Central memory CD4-positive, alpha-beta T cell (primary cell): ENCODE results near the gene PRAC1.
"Not testable (repeated sequence)": the region's sequence is repeated elsewhere in the genome, so short reads cannot be mapped to it uniquely, and the experiment has no call there.

ENCODE experiments used
- DNase-seq: peaks from one replicate; pipeline ENCODE4 v3.0.0; 2022

PRAC1 gene

DNA sequence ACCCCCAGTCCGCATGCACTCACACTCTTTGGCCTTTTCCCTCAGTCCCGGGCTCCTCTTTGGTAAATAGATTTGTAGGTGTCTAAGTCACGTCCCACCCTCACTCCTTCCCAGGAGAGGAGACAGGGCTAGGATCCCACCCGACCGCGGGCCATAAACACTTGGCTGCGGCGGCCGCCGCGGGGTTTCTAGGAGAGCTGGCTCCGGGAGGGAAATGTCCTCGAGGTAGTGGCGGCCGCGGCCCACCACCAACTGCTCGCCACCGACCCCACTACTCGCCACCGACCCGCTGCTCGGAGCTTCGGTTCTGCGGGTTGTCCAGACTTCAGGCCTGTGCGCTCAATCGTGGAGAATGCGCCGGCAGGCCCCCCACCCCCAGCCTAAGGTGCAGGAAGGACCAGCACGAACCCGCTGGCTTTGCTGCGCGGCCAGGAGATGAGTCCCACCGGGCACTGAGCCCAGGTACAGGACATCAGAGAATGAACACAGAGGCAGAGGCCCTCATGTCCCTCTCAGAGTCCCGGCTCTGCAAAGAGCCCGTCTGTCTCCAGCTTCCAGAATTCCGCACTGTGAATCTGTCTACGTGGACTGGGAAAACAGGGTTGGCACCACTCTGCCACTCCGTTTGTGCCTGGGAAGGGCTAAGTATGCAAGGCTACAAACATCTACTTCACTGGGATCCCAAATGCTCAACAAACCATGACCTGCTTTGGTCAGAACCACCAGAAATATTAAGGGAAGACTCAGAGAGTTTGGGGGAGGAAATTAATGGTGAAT lies 3.2 kb upstream of the PRAC1 start:
- DNase-seq: no peak

- no peak for DNase-seq
Observed at GRCh38 chr17:48725004-48725287, 2.6 kb upstream of the PRAC1 start.

DNA sequence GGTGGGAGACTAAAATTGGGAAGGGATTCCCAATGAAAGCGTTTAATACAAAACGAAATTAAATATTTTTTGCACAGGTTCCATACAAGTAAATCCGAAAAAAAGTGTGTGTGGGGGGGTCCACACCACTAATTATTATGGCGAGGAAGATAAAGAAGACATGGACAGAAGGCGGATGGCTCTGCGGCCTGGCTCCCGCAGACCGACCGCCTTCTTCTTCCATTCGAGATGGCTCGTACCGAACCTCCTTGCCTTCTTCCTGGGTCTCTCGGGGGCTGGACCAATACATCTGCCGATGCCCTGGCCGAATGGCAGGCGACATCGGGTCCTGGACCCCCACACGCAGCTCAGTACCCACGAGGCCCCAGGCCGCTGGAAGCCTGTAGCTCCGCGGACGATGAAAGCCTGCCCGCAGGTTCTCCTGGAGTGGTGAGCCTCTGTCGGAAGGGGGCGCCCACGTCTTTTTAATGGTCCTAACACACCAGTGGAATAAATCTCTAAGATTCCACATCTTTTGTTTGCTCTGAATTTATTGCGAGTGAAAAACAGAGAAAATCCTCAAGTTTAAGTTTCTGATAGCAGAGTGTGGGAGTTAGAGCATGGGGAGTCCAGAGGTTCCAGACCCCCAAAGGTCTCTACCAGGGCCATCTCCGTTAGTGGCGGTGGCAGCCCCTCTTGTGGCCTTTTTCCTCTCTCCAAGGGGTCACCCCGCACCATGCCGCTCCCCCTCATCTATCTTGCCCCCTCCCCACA lies 2.1 kb upstream of the PRAC1 start:
- DNase-seq: peak; percentile 65

- DNase-seq: no peak
Observed at GRCh38 chr17:48723423-48724250, 1.3 kb upstream of the PRAC1 start.

DNA sequence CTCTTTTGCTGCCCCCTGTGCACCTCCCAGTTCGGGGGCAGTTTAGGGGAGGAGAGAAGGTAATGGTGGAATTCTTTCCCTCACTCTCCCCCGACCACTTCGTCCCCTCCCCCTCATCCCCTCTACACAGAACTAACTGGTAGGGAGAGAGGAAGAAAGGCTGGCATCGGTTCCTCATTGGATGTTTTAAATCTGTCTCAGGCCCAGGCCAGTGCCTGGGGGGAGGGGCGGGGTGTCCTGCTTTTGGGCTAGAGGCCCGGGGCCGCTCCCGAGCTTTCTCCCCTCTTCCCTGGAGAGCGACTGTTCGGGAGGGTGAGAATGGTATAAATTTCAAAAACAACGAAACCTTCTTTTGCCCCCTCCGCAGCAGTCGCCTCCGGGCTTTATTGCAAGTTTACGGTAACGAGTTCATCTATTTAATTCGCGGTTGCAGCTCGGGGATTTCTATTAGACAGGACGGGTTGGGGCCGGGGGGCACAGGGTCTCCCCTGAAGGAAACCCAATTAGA lies 651 bp upstream of the PRAC1 start, which contains the start of gene PRAC2:
TSS of gene PRAC2 (plus strand) at position 271 of the 508 bp plus-strand sequence. CDS start 1,226 bp downstream, outside the sequence.
- DNase-seq: no peak

GRCh38 chr17:48721009-48721402 lies 1.3 kb downstream of the PRAC1 start:
- no peak for DNase-seq

GRCh38 chr17:48720266-48721008 lies 1.9 kb downstream of the PRAC1 start:
- no peak for DNase-seq

DNA sequence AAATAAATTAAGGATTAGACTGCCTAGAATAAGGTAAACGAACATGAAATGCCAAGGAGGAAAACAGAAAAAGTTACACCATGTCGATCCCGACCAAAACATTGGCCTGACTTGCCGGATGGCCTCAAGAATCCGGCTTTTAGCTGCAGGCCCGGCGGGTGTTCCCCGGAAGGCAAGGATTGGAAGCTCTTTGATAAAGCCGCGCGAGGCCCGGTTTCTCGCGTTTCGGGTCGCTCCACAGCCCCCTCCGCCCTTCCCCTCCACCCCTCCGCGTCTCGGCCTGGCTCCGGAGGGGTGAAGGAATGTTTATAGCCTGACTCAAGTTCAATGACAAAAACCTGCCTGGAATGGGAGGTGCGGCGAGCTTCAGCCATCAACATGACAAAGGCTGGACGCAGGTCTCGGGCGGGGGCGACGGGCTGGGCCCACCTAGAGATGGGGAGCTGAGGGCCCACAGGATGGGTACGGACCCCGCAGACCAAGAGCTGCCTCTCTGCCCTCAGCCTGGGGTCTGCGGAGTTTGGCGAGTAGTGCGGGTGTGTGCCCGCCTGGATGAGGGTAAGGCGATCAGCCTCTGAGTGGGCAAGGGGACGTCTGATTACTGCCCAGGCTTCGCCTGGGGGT lies 2.6 kb downstream of the PRAC1 start:
- DNase-seq: no peak

DNA sequence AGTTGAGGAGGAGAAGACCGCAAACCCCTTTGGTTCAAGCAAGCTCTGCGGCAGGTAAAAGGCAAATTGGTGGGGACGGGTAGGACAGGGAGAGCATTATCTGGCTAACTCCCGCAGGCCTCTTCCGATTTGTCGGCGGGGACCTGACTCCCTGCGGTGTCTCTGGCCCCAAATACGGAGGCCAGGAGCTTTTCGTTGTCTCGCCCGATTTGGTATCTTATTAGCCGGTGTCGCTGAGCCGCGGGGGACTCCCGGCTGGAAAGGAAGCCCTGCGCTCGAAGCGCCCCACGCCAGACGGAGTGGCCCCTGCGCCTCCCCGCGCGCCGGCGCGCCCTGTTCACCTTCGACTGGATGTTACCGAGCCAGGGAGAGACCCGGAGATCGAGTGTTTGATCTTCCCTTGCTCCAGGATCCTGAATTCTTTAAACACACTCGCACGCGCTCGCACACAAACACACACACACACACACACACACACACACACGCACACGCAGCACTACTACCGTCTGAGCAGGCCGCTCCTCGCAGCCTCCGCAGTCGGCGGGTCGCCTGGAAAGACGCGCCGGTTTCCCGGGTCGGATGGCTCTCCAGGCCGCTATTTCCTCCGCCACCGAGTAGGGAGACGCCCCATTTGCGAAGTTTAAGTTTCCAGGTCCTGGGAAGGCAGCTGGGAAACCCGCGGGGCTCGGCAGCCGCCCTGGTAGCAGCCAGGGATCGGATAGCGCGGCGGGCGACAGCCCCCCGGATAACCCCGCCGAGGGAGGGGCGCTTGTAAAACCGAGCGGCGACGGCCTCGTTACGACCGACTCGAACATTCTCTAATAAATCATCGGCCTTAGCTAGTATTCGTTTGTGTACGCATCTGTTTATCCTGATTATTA lies 3.3 kb downstream of the PRAC1 start:
- no peak for DNase-seq

- no peak for DNase-seq
Observed at GRCh38 chr17:48718227-48718760, 4.0 kb downstream of the PRAC1 start.

- no peak for DNase-seq
Observed at GRCh38 chr17:48717367-48718226, 4.7 kb downstream of the PRAC1 start.

GRCh38 chr17:48716549-48716948 lies 5.8 kb downstream of the PRAC1 start:
- DNase-seq: not testable (repeated sequence)

DNA sequence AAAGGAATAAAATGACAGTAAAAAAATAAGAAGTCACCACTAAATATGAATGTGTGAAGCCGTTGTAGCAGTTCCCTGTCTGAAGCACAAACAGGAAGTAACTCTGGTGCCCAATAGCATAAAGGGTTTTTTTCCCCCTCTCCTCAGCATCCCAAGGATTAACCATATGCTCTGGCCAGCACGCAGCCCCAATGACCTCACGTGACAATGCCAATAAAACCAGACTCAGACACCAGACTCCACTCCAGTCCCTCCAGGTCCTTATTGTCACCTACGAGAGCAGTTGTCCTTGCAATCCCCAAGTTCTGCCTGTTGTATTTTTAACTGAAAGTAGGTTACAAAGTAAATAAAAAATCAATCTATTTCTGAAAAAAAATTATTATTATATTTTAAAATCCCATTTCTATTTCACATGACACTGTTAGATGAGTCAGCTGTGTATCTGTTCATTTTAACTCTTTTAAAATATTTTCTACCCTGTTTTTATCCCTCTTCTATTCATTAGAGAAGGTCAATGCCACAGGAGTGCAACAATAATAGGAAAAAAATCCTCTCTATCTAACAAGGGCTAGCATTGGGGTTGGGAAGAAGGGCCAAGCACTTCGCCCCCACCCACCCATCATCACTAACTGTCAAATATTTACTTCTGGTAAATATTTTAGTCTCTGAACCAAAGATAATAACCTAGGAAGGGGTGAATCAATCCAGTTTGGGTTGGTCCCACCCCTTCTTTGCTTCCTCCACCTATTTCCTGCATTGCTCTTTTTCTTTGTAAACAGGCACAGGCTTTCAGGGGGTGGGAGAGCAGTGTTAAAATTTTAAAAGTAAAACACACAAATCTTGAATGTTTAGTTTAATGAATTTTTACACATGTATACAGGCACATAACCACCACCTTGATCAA lies 6.6 kb downstream of the PRAC1 start:
- DNase-seq: no peak

GRCh38 chr17:48711128-48711527 lies 11.2 kb downstream of the PRAC1 start:
- no peak for DNase-seq

GRCh38 chr17:48704361-48705248 lies 17.7 kb downstream of the PRAC1 start:
- DNase-seq: no peak

DNA sequence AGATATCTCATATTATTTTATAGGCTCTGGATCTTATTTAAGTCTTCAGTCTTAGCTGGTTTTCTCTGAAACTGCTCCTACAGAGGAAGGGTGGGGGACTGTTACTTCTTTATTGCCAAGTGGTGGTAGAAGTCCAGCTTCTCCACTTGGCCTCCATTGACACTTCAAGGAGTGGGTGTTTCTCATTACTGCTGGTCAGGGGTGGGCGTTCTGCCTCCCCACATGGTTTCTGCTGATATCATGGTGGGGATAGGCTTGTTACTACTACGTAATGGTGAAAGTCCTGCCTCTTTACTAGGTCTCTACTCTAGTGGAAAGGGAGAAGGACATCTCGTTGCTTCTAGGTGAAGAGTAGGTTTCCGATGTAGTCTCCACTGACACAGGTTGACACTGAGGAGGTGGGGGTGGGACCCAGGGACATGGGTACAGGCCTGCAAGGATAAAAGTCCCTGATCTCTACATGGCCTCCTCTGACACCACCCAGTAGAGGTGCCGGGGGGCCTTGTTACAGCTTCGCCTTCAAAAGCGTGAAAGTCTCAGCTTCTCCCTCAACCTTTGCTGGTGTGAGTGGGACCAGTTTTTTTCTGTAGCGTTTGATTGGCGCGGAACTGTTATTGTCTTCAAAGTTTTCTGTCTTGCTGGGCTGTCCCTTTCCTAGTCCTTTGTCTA lies 20.3 kb downstream of the PRAC1 start:
- DNase-seq: no peak

DNA sequence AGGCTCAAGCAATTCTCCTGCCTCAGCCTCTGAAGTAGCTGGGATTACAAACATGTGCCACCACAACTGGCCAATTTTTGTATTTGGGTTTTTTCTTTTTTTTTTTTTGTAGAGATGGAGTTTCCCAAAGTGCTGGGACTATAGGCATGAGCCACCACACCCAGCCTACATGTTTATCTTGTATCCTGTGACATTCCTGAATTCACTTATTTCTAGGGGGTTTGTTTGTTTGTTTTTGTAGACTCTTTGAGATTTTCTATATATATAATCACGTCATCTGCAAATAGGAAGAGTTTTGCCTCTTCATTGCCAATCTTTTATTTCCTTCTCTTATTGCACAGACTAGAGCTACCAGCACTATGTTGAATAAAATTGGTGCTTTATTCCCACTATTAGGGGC lies 29.1 kb downstream of the PRAC1 start:
- no peak for DNase-seq
